G401.6 (cell line): ENCODE measurements around the gene TRIO.

Experiments used
- FAIRE-seq: peaks from 2 replicates; lab custom pipeline; 2012; peaks lifted over from hg19 to GRCh38; lab: Jason Lieb, UNC

TRIO gene

DNA sequence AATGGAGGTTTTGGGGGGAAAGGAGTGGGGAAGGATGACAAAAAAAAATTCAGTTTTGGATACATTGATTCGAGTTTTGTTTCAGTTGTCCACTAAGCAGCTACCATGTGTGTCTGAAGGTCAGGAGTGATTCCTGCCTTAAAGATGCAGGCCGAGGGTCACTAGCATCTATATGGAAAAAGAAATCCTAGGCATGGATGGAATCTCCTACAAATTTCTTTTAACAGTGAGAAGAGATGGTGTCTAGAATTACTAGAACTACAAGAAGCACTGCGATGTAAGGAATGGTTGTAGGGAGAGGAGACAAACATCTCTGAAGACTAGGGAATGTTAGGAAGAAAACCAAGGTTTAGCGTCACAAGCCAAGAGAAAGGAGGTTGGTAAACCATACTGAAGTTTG, 19.6 kb upstream of the TRIO start:
- FAIRE-seq = no peak

DNA sequence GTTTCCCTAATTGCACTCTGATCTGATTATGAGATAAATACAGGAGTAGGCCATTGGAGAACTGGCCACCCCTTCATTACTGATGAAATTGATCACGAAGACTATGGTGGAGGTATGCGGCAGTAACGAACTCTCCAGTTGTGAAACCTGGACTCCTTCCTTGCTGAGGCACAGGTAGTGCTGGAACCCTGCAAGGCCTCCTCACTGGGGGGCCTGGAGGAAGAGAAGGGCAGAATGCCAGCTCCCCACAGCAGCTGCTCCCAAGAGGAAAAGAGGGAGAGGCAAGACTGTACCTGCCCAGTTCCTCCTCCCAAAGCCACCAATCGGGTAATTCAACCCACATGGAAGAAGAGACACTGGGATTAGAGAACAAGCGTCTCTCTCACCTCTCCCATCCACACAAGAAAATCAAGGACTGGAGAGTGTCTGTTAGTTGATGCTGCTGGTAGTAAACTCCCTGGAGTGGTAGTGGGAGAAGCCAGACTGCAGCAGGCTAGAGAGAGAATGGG, 19.1 kb upstream of the TRIO start:
- FAIRE-seq = no peak

- no peak for FAIRE-seq
These were observed 17.9 kb upstream of the TRIO start for GRCh38 chr5:14125262-14125661.

DNA sequence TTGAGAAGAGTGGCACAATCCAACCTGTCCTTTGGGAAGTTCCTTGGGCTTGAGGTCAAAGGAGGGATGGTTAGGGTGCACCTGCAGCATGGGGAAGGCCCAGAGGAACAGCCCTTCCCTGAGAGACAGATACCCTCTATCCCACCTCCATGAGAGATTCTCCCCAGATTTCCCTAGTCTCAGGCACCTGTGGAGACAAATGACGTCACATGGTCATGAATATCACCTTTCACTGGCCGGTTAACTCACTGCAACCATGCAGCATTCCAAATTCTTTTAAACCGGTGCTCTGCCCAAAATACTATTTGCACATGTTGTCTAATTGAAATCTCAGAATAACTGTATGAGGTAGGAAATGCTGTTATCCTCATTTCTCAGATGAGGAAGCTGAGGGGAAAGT, 15.6 kb upstream of the TRIO start:
- FAIRE-seq = no peak

DNA sequence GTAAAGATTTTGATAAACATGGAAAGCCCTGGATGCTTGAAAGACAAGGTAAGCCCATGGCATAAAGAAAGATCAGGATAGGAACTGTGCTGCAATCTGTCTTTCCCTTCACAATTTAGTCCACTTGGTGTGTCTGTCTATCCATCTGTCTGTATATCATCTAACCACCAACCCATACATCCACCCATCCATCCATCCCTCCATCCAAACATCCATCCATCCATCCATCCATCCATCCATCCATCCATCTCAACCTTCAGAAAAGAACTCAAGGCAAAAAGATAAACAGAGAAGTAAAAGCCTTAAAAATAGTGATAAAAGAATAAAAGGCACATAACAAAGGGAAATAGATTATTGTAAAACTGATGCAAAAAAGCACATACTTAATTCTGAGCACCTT, 15.1 kb upstream of the TRIO start:
- no peak for FAIRE-seq

GRCh38 chr5:14129123-14129522, 14.0 kb upstream of the TRIO start:
- no peak for FAIRE-seq

- FAIRE-seq = no peak
These were observed 11.2 kb upstream of the TRIO start for GRCh38 chr5:14131855-14132503.

DNA sequence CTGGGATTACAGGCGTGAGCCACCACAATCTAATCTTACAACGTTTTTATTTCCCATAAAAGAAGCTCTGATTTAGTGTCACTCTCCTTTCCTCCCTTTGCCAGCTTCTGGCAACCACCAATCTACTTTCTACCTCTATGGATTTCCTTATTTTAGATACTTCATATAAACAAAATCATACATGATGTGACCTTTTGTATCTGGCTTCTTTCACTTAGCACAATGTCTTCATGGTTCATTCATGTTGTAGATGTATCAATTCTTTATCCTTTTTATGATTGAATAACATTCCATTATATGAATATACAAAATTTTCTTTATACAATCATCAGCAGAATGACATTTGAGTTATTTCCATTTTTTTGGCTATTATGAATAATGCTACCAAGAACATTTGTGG, 9.7 kb upstream of the TRIO start:
- no peak for FAIRE-seq

DNA sequence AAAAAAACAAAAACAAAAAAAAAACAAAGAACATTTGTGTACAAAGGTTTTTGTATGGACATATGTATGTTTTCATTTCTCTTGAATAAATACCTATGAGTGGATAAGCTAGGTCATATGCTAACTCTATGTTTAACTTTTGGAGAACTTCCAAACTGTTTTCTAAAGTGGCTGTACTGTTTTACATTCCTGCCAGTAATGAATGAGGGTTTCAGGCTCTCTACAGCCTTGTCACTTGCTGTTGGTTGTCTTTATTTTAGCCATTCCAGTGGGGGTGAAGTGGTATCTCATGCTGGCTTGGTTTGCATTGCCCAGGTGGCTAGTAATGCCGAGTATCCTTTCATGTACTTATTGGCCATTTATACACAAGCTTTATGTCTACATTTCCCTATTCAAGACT, 9.1 kb upstream of the TRIO start:
- FAIRE-seq = no peak

- no peak for FAIRE-seq
These were observed 8.4 kb upstream of the TRIO start for GRCh38 chr5:14134771-14135170.

DNA sequence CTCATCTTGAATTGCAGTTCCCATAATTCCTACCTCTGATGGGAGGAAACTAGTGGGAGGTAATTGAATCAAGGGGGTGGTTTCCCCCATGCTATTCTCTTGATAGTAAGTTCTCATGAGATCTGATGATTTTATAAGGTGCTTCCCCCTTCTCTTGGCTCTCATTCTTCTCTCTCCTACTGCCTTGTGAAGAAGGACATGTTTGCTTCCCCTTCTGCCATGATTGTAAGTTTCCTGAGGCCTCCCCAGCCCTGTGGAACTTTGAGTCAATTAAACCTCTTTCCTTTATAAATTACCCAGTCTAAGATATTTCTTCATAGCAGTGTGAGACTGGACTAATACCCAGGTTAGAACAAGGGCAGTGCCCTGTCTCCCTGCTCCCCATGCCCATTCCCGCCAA, 7.5 kb upstream of the TRIO start:
- FAIRE-seq = no peak

- FAIRE-seq = no peak
These were observed 6.9 kb upstream of the TRIO start for GRCh38 chr5:14136228-14136627.

GRCh38 chr5:14138608-14139540, 4.3 kb upstream of the TRIO start:
- no peak for FAIRE-seq

GRCh38 chr5:14141764-14142163, 1.4 kb upstream of the TRIO start:
- no peak for FAIRE-seq

GRCh38 chr5:14142202-14142826, 828 bp upstream of the TRIO start:
- no peak for FAIRE-seq

GRCh38 chr5:14143546-14143840, 351 bp downstream of the TRIO start:
- no peak for FAIRE-seq

- no peak for FAIRE-seq
These were observed 871 bp downstream of the TRIO start for GRCh38 chr5:14143841-14144585.

DNA sequence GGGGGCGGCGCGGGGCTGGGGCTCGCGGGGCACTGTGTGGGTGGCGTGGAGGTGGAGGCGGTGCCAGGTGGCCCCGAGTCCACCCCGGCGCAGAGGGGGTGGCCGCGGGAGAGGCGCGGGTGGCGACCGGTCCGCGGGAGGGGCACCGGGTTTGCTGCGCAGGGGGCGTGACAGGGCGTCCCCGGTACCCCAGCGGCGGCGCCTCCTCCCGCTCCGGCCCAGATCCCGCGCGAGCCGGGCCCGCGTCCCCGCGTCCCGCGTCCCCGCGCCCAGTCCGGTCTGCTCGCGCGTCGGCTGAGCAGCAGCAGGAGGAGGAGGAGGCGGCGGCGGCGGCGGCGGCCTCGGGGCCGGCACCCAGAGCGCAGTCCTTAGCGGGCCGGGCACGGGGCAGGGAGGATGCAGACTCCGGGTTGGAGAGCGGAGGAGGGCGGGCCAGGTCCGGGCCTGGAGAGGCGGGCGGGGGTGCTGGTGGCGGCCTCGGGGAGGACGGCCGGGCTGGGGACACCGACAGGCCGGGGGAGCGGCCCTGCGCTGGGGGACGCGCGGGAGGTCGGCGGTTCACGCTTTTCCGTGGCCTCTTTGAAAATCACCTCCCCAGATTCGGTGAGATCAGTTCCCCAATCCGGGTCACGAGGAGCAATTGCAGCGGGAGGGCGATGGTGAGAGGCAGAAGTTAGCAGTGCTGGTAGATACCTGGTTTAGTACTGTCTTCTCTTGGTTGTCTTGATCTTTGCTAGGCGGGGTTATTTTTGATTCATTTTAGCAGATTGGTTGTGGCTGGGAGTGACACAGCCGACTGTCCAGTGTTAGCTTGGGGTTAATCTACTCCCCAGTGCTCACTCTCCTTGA, 1.7 kb downstream of the TRIO start:
- peak; percentile 86 for FAIRE-seq

DNA sequence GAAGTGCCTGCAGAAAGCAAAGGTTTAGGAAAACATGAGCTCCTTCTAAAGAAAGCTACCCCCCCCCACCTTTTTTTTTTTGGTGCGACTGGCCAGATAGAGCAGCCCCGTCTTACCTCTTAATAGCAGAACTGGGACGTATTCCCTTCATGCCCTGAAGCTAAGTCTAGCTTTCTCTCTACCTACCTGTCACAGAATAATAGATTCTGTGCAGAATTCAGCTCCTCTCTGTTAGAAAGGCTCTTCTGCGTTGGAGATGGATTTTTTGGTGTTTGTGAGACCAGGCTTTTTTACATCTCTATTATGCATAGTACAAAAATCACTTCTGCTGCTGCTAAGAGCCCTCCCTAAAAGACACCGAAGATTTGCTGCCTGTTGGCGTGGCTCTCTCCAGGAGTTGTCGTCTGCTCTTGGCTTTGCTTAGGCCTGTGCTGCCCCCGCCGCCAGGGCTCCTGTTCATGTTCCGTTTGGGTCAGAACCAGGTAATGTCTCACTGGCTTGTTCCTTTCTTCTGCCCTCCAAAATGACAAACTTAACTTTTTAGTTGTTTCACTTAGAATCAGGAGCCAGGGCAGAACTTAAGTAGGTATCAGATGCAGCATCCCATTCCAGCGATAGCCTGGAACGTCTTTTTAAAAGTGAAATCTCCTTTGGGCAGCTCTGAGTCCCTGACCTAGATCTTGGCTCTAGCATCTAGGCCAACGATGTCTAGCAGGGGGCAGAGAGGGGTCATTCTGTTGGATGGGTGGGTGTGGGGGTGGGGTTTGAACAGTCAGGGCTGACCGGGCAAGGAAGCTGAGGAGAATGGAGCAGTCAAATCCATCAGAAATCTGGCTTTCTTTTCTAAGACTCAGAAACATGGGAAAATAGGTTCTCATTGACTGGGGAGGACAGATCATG, 2.5 kb downstream of the TRIO start:
- FAIRE-seq = no peak

DNA sequence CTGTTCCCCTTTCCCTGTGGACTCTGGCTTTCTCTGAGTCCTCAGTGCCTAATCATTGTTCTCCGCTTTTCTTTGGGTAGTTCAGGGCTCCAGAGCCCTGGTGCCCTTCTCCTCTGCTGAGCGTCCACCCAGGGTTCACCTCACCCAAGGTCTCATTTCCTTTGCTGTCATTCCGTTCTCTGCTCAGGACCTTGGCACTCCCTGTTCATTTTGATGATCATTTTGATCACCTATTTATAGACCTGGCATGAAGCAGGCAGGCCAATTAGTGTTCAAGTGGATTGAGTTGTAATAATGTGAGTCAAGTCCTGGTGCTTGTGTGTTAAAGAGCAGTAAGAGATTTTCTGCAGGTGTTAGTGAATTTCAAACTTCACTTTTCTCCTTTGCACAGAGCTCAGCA, 3.6 kb downstream of the TRIO start:
- FAIRE-seq = no peak

- no peak for FAIRE-seq
These were observed 4.1 kb downstream of the TRIO start for GRCh38 chr5:14147210-14147609.
